HUES48 (cell line): ENCODE results near the gene TMEM87A.

Source experiments
- H3K27ac ChIP-seq: one replicate; pipeline ENCODE4 v1.7.0; 2013; ENCODE audit warnings: low read depth, low read length, inconsistent platforms
- H3K27me3 ChIP-seq: 2 replicates; pipeline ENCODE4 v1.6.1; 2013; ENCODE audit warnings: mild to moderate bottlenecking, low read length; ENCODE audit not compliant: control insufficient read depth, insufficient read depth
- H3K36me3 ChIP-seq: 2 replicates; pipeline ENCODE4 v1.6.1; 2013; ENCODE audit warnings: low read length; ENCODE audit not compliant: control insufficient read depth, insufficient read depth
- H3K4me1 ChIP-seq: 2 replicates; pipeline ENCODE4 v1.6.1; 2013; ENCODE audit warnings: mild to moderate bottlenecking, low read length; ENCODE audit not compliant: control insufficient read depth, insufficient read depth
- H3K4me3 ChIP-seq: 2 replicates; pipeline ENCODE4 v1.5.1; 2013; ENCODE audit warnings: mild to moderate bottlenecking, low read depth, low read length
- H3K9ac ChIP-seq: 2 replicates; pipeline ENCODE4 v1.6.1; 2013; ENCODE audit warnings: mild to moderate bottlenecking, low read depth, low read length, moderate library complexity
- H3K9me3 ChIP-seq: 2 replicates; pipeline ENCODE4 v1.6.1; 2013; ENCODE audit warnings: low read length; ENCODE audit not compliant: control insufficient read depth, insufficient read depth

The TMEM87A gene

GRCh38 chr15:42206406-42206805, 66.8 kb downstream of the TMEM87A start:
- Histone ChIP-seq H3K36me3 (peaks cover 15% of the 10 kb centered on the region), H3K4me1 (0 out of 2 replicates have a peak, but pooled peaks cover 3% of the 10 kb centered on the region), H3K9me3 (no peaks in the 10 kb centered on the region), H3K27ac (no peak overlapping the region), H3K27me3 (no peaks in the 10 kb centered on the region), H3K4me3 (no peak overlapping the region), H3K9ac (no peak overlapping the region)

GRCh38 chr15:42203891-42204290, 69.3 kb downstream of the TMEM87A start:
- Histone ChIP-seq H3K9ac (no peak overlapping the region), H3K4me1 (0 out of 2 replicates have a peak, but pooled peaks cover 3% of the 10 kb centered on the region), H3K36me3 (no peaks in the 10 kb centered on the region), H3K27ac (no peak overlapping the region), H3K4me3 (no peak overlapping the region), H3K27me3 (no peaks in the 10 kb centered on the region), H3K9me3 (no peaks in the 10 kb centered on the region)

GRCh38 chr15:42202653-42203052, 70.6 kb downstream of the TMEM87A start:
- Histone ChIP-seq H3K9ac (no peak overlapping the region), H3K9me3 (no peaks in the 10 kb centered on the region), H3K36me3 (peaks cover 7% of the 10 kb centered on the region; the same call in 1 of the 2 replicates)

GRCh38 chr15:42201801-42202200, 71.4 kb downstream of the TMEM87A start:
- no peak overlapping the region for H3K9ac ChIP-seq
- no peak overlapping the region for H3K4me3 ChIP-seq
- H3K27me3 ChIP-seq, result no peaks in the 10 kb centered on the region
- no peaks in the 10 kb centered on the region for H3K4me1 ChIP-seq
- no peaks in the 10 kb centered on the region for H3K9me3 ChIP-seq
- H3K27ac ChIP-seq, result no peak overlapping the region
- H3K36me3 ChIP-seq, result peaks cover 11% of the 10 kb centered on the region

More at GRCh38 chr15:42202653-42203052, 70.6 kb downstream of the TMEM87A start:
- H3K27me3 ChIP-seq, result no peaks in the 10 kb centered on the region
- no peak overlapping the region for H3K4me3 ChIP-seq
- no peak overlapping the region for H3K27ac ChIP-seq
- H3K4me1 ChIP-seq, result no peaks in the 10 kb centered on the region

GRCh38 chr15:42199126-42199525, 74.1 kb downstream of the TMEM87A start:
- H3K4me1 ChIP-seq, result no peaks in the 10 kb centered on the region
- no peak overlapping the region for H3K27ac ChIP-seq
- H3K27me3 ChIP-seq, result no peaks in the 10 kb centered on the region
- no peak overlapping the region for H3K9ac ChIP-seq
- no peak overlapping the region for H3K4me3 ChIP-seq
- H3K9me3 ChIP-seq, result no peaks in the 10 kb centered on the region
- peaks cover 11% of the 10 kb centered on the region for H3K36me3 ChIP-seq

- no peaks in the 10 kb centered on the region for H3K27me3 ChIP-seq
- no peak overlapping the region for H3K9ac ChIP-seq
- H3K36me3 ChIP-seq, result peaks cover 11% of the 10 kb centered on the region
- no peak overlapping the region for H3K27ac ChIP-seq
- no peaks in the 10 kb centered on the region for H3K9me3 ChIP-seq
- H3K4me1 ChIP-seq, result no peaks in the 10 kb centered on the region
- no peak overlapping the region for H3K4me3 ChIP-seq
Measured at GRCh38 chr15:42198516-42198915, 74.7 kb downstream of the TMEM87A start.

GRCh38 chr15:42194513-42194912, 78.7 kb downstream of the TMEM87A start:
- H3K27ac ChIP-seq, result no peak overlapping the region
- H3K4me1 ChIP-seq, result no peaks in the 10 kb centered on the region
- no peaks in the 10 kb centered on the region for H3K9me3 ChIP-seq
- peaks cover 31% of the 10 kb centered on the region for H3K36me3 ChIP-seq
- H3K27me3 ChIP-seq, result no peaks in the 10 kb centered on the region
- no peak overlapping the region for H3K4me3 ChIP-seq
- H3K9ac ChIP-seq, result no peak overlapping the region

- Histone ChIP-seq H3K27me3 (no peaks in the 10 kb centered on the region), H3K36me3 (peaks cover 37% of the 10 kb centered on the region), H3K4me3 (no peak overlapping the region), H3K27ac (no peak overlapping the region), H3K9ac (no peak overlapping the region), H3K9me3 (no peaks in the 10 kb centered on the region), H3K4me1 (no peaks in the 10 kb centered on the region)
Measured at GRCh38 chr15:42193383-42193782, 79.8 kb downstream of the TMEM87A start.

- no peak overlapping the region for H3K27ac ChIP-seq
- H3K4me3 ChIP-seq, result no peak overlapping the region
- H3K9ac ChIP-seq, result no peak overlapping the region
Measured at GRCh38 chr15:42191610-42192346, 81.5 kb downstream of the TMEM87A start.

GRCh38 chr15:42190370-42190769, 82.9 kb downstream of the TMEM87A start:
- peaks cover 54% of the 10 kb centered on the region for H3K36me3 ChIP-seq
- no peak overlapping the region for H3K9ac ChIP-seq
- no peak overlapping the region for H3K27ac ChIP-seq
- H3K27me3 ChIP-seq, result no peaks in the 10 kb centered on the region
- no peaks in the 10 kb centered on the region for H3K4me1 ChIP-seq
- H3K9me3 ChIP-seq, result no peaks in the 10 kb centered on the region
- H3K4me3 ChIP-seq, result no peak overlapping the region

More at GRCh38 chr15:42191610-42192346, 81.5 kb downstream of the TMEM87A start:
- H3K4me1 ChIP-seq, result no peaks in the 10 kb centered on the region
- H3K27me3 ChIP-seq, result no peaks in the 10 kb centered on the region
- H3K9me3 ChIP-seq, result no peaks in the 10 kb centered on the region
- H3K36me3 ChIP-seq, result peaks cover 40% of the 10 kb centered on the region

- H3K9me3 ChIP-seq, result no peaks in the 10 kb centered on the region
- H3K9ac ChIP-seq, result no peak overlapping the region
- H3K36me3 ChIP-seq, result peaks cover 80% of the 10 kb centered on the region
- no peak overlapping the region for H3K4me3 ChIP-seq
- H3K27me3 ChIP-seq, result no peaks in the 10 kb centered on the region
- H3K4me1 ChIP-seq, result no peaks in the 10 kb centered on the region
- H3K27ac ChIP-seq, result no peak overlapping the region
Measured at GRCh38 chr15:42185801-42186200, 87.4 kb downstream of the TMEM87A start.
